ENCODE measurements around the gene CCDC146.

CCDC146 gene

GRCh38 chr7:77290425-77290824, 168.0 kb downstream of the CCDC146 start:
- no peak for DNase-seq (ENCODE audit: low read depth)

- DNase-seq (ENCODE audit: low read depth) = no peak
These were observed 170.6 kb downstream of the CCDC146 start for GRCh38 chr7:77293046-77293445.

GRCh38 chr7:77295549-77295948, 173.1 kb downstream of the CCDC146 start:
- DNase-seq (ENCODE audit: low read depth) = no peak

- DNase-seq (ENCODE audit: low read depth) = no peak
These were observed 184.0 kb downstream of the CCDC146 start for GRCh38 chr7:77306231-77307067.

GRCh38 chr7:77308792-77309191, 186.4 kb downstream of the CCDC146 start:
- DNase-seq (ENCODE audit: low read depth) = no peak

- no peak for DNase-seq (ENCODE audit: low read depth)
These were observed 187.4 kb downstream of the CCDC146 start for GRCh38 chr7:77309714-77310220.

- DNase-seq (ENCODE audit: low read depth) = no peak
These were observed 188.6 kb downstream of the CCDC146 start for GRCh38 chr7:77310982-77311381.

GRCh38 chr7:77313085-77313484, 190.7 kb downstream of the CCDC146 start:
- no peak for DNase-seq (ENCODE audit: low read depth)

- DNase-seq (ENCODE audit: low read depth) = no peak
These were observed 191.6 kb downstream of the CCDC146 start for GRCh38 chr7:77313876-77314480.

- no peak for DNase-seq (ENCODE audit: low read depth)
These were observed 192.8 kb downstream of the CCDC146 start for GRCh38 chr7:77315182-77315591.

- no peak for DNase-seq (ENCODE audit: low read depth)
These were observed 194.0 kb downstream of the CCDC146 start for GRCh38 chr7:77316219-77316978.

- no peak for DNase-seq (ENCODE audit: low read depth)
These were observed 195.6 kb downstream of the CCDC146 start for GRCh38 chr7:77318019-77318418.

GRCh38 chr7:77320137-77320536, 197.7 kb downstream of the CCDC146 start:
- DNase-seq (ENCODE audit: low read depth) = no peak

GRCh38 chr7:77320714-77321113, 198.3 kb downstream of the CCDC146 start:
- DNase-seq (ENCODE audit: low read depth) = no peak

GRCh38 chr7:77321300-77321699, 198.9 kb downstream of the CCDC146 start:
- no peak for DNase-seq (ENCODE audit: low read depth)

GRCh38 chr7:77326131-77326530, 203.7 kb downstream of the CCDC146 start:
- DNase-seq (ENCODE audit: low read depth) = no peak

- DNase-seq (ENCODE audit: low read depth) = no peak
These were observed 204.9 kb downstream of the CCDC146 start for GRCh38 chr7:77327067-77327931.

GRCh38 chr7:77327932-77328628, 205.7 kb downstream of the CCDC146 start:
- peak; percentile 5 for DNase-seq (ENCODE audit: low read depth)

- DNase-seq (ENCODE audit: low read depth) = no peak
These were observed 206.3 kb downstream of the CCDC146 start for GRCh38 chr7:77328669-77329068.

- no peak for DNase-seq (ENCODE audit: low read depth)
These were observed 207.2 kb downstream of the CCDC146 start for GRCh38 chr7:77329466-77330168.
